Measurements from ENCODE around the gene PGC. TPM values are rescaled to one million over a fixed set of nuclear protein-coding genes. Genes with fewer than 3 reads are reported as not detected.

The PGC gene
- not detected in 2 replicates for total RNA-seq

DNA sequence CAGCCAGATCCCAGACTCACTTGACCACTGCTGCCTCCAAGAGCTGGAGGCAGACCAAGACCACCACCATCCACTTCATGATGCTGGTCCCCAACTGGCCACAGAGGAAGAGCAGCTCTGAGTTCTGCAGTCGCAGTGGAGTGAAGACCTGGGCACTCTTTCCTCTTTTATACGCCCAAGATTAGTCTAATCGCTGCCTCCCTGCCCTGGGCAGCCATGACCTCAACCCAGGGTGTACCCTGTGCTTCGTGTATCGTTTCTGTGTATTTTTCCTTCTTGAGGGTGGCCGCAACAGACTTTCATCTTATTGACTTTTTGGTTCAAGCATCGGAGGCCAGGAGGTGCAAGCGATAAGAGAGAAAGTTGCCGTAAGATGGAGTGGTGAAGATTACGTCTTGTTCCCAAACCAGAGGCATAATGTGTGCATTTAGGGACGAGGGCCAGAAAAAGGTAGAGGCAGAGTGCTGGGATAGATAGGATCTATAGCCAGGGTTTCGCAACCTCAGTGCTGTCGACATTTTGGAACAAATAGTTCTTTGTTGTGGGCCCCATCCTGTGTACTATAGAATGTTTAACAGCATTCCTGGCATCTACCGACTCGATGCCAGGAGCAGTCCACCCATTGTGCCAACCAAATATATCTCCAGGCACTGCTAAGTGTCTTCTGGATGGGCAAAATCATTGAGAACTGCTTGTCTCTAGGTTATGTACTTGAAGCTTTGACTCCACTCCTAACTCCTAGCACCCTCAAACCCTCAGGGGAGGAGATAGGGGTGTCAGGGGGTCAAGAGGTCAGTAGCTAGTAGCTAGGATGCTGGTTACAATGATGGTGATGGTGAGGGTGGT, at the start of gene PGC:
Gene PGC (minus strand): TSS at position 142 of the 846 bp plus-strand sequence. CDS start 63 bp downstream, at position 79.
- DNase-seq (ENCODE audit: extremely low read depth, low read depth, low spot score) = no peak

- DNase-seq (ENCODE audit: extremely low read depth, low read depth, low spot score) = no peak
Observed at GRCh38 chr6:41796474-41796873, 49.3 kb upstream of the PGC start.

GRCh38 chr6:41791984-41792383, 44.8 kb upstream of the PGC start:
- DNase-seq (ENCODE audit: extremely low read depth, low read depth, low spot score) = no peak

- no peak for DNase-seq (ENCODE audit: extremely low read depth, low read depth, low spot score)
Observed at GRCh38 chr6:41791305-41791704, 44.1 kb upstream of the PGC start.

- DNase-seq (ENCODE audit: extremely low read depth, low read depth, low spot score) = no peak
Observed at GRCh38 chr6:41790045-41790444, 42.8 kb upstream of the PGC start.

- no peak for DNase-seq (ENCODE audit: extremely low read depth, low read depth, low spot score)
Observed at GRCh38 chr6:41789390-41789724, 42.2 kb upstream of the PGC start.

- DNase-seq (ENCODE audit: extremely low read depth, low read depth, low spot score) = peak; percentile 63
Observed at GRCh38 chr6:41787219-41787917, 40.2 kb upstream of the PGC start, which contains the start of gene TOMM6. Gene TOMM6, plus strand, starts transcription at chr6:41787694. Its CDS starts 4 bp downstream, at chr6:41787698.

DNA sequence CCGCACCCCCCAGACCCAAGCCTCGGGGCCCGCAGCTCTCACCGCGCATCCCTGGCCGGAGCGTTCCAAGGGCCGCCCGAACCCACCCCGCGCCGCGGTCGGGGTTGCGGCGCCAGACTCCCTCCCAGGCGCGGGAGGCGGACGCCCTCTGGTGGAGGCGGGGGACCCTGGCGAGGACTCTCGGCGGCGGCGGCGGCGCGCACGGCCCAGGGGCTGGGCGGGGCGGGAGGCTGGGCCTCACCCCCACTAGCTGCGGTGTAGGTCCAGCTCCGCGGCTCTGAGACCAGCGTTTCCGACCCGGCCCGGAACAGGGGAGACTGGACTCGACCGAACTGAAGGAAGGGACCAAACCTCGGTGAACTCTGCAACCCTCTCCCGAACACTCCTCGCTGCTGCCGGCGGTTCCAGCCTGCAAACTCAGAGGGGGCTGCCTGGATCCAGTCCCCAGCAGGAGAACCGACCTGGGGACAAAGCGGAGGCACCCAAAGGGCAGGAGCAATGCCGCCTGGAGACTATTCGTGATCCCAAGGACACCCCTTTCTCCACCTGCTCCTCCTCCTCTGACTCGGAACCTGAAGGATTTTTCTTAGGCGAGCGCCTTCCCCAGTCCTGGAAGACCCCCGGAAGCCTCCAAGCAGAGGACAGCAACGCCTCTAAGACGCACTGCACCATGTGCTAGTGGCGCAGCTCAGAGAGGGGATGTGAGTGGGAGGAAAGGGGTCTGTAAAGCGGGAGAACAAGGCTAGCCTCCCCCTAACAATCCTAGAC, 39.4 kb upstream of the PGC start:
- no peak for DNase-seq (ENCODE audit: extremely low read depth, low read depth, low spot score)

DNA sequence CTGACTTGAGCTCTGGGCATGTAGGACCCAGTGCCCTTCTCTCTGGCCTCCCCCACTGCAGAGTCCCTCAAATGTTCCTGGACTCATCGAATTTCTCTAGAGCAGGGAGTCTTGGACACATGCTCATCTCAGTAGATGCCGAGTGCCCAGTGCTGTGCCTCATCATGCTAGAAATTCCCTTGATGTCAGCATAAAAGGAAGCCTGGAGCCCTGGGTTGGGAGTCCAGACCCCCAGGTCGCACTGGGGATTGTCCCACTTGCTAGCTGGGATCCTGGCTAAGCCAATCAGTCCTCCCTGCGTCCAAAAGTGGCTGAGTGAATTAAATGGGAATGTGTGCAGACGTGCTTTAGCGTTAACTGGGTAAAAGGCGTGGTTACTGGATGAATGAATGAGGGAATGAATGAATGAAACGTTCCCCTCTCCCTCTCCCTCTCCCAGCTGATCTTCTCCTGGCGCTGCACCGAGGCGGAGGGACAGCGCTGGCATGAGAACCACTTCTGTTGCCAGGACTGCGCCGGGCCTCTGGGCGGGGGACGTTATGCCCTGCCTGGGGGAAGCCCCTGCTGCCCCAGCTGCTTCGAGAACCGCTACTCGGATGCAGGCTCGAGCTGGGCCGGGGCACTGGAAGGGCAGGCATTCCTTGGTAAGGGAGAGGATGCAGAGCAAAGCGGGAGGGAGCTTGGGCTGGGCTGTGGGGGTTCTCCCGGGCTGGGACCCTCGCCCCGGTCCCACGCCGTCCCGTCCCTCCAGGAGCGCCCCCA, 38.7 kb upstream of the PGC start:
- DNase-seq (ENCODE audit: extremely low read depth, low read depth, low spot score) = no peak

DNA sequence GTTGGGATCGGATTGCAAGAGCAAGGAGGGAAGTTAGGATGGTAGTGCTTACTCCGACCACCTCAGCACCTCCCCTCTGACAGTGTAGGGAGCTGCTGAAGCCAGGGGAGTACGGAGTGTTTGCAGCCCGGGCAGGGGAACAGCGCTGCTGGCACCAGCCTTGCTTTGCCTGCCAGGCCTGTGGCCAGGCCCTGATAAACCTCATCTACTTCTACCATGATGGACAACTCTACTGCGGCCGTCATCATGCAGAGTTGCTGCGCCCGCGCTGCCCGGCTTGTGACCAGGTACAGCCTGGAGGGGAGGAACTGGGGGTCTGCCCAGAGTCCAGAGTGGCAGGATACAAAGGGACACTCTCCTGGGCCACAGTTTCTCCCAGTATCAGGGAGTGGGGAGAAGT, 38.1 kb upstream of the PGC start:
- no peak for DNase-seq (ENCODE audit: extremely low read depth, low read depth, low spot score)

- no peak for DNase-seq (ENCODE audit: extremely low read depth, low read depth, low spot score)
Observed at GRCh38 chr6:41784581-41785171, 37.5 kb upstream of the PGC start.

- no peak for DNase-seq (ENCODE audit: extremely low read depth, low read depth, low spot score)
Observed at GRCh38 chr6:41783106-41783780, 36.0 kb upstream of the PGC start.

- no peak for DNase-seq (ENCODE audit: extremely low read depth, low read depth, low spot score)
Observed at GRCh38 chr6:41781366-41781730, 34.2 kb upstream of the PGC start.

DNA sequence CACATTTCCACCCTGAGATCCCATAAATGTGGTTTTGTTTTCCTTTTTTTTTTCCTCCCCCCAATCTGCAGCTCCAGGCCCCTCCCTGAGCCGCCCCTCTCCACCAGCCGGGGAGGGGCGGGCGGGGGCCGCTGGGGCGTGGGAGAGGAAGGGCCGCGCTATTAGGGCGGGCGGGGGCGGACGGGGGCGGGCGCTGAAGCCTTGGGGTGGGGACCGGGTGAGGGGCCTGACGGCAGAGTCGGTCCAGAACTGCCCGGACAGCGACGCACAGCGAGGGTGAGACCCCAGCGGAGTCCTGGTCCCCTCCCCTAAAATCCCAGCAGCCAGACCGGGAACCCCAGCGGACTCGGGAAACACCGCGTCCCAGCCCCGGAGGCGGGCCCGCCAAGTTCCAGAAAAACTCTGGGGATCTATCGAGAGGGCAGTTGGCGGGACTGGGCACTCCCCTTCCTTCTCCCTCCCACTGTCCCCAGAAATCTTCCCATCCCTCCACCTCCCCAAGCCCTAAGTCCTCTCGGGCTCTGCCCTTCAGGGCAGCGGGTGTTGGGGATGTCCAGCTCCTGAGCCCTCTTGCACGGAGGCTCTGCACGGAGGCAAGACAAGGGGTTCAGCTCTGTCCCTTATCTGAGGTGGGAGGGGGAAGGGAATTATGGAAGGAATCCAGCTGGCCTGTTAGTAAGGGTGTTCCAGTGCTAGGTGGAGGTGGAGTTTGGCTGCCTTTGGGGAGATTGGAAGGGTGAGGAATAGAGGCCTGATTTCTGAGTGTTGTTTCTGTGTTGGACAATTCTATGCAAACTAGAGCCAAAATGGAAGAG, 33.6 kb upstream of the PGC start, which contains the start of gene PRICKLE4:
Gene PRICKLE4 (plus strand): TSS at position 232 of the 815 bp plus-strand sequence. CDS start 2,692 bp downstream, outside the sequence.
- no peak for DNase-seq (ENCODE audit: extremely low read depth, low read depth, low spot score)

GRCh38 chr6:41779788-41780550, 32.8 kb upstream of the PGC start, which contains the start of gene FRS3:
Gene FRS3, minus strand, starts transcription at chr6:41779900. Its CDS starts 2,913 bp downstream, at chr6:41776987.
- peak; percentile 45 for DNase-seq (ENCODE audit: extremely low read depth, low read depth, low spot score)

DNA sequence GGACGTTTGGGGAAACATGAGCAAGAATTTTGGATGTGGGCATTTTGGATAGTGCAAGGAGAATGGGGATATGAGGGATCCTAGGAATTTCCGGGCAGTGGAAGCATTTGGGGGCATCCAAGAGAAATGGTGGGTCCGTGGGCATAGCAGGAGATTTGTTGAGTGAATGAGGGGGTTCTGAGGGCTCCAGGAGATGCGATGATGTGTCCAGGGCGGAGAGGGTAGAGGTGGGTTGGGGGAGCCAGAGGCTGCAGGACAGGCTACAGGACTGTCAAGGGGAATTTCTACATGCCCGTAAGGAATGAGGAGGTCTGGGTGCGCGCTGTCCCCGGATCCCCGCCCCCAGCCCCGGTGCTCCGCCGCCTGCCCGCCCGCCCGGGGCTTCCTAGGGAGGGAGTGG, 32.1 kb upstream of the PGC start:
- DNase-seq (ENCODE audit: extremely low read depth, low read depth, low spot score) = no peak

GRCh38 chr6:41778895-41779294, 31.7 kb upstream of the PGC start:
- no peak for DNase-seq (ENCODE audit: extremely low read depth, low read depth, low spot score)
